Globus pallidus (tissue), 1 donor: ENCODE results near the gene MISP.

ENCODE experiments used
- DNase-seq: peaks from one replicate; pipeline ENCODE4 v3.0.0-alpha.2; 2015; ENCODE audit warnings: low spot score

MISP gene

GRCh38 chr19:796692-797527 is 46.0 kb downstream of the MISP start, which contains the start of gene PTBP1:
Gene PTBP1, plus strand, starts transcription at chr19:797452. Its CDS starts 46 bp downstream, at chr19:797498.
- peak; percentile 100 for DNase-seq

GRCh38 chr19:797528-798414 is 46.9 kb downstream of the MISP start:
- peak; percentile 82 for DNase-seq

GRCh38 chr19:798415-799075 is 47.6 kb downstream of the MISP start:
- no peak for DNase-seq

- DNase-seq: no peak
Observed at GRCh38 chr19:799076-799881, 48.4 kb downstream of the MISP start.

GRCh38 chr19:800360-801029 is 49.6 kb downstream of the MISP start:
- no peak for DNase-seq

- DNase-seq: no peak
Observed at GRCh38 chr19:801030-801860, 50.3 kb downstream of the MISP start.

GRCh38 chr19:801861-802497 is 51.1 kb downstream of the MISP start:
- no peak for DNase-seq

- no peak for DNase-seq
Observed at GRCh38 chr19:802498-803098, 51.7 kb downstream of the MISP start.

- DNase-seq: no peak
Observed at GRCh38 chr19:803099-803561, 52.2 kb downstream of the MISP start.

GRCh38 chr19:803686-804418 is 52.9 kb downstream of the MISP start:
- DNase-seq: no peak

- no peak for DNase-seq
Observed at GRCh38 chr19:804419-805165, 53.7 kb downstream of the MISP start.

- DNase-seq: no peak
Observed at GRCh38 chr19:805166-805551, 54.2 kb downstream of the MISP start.

GRCh38 chr19:805600-806550 is 55.0 kb downstream of the MISP start:
- DNase-seq: no peak

GRCh38 chr19:806815-807421 is 56.0 kb downstream of the MISP start:
- DNase-seq: no peak

- no peak for DNase-seq
Observed at GRCh38 chr19:807627-808422, 56.9 kb downstream of the MISP start.
